ENCODE data around the gene CRYM.

The CRYM gene

DNA sequence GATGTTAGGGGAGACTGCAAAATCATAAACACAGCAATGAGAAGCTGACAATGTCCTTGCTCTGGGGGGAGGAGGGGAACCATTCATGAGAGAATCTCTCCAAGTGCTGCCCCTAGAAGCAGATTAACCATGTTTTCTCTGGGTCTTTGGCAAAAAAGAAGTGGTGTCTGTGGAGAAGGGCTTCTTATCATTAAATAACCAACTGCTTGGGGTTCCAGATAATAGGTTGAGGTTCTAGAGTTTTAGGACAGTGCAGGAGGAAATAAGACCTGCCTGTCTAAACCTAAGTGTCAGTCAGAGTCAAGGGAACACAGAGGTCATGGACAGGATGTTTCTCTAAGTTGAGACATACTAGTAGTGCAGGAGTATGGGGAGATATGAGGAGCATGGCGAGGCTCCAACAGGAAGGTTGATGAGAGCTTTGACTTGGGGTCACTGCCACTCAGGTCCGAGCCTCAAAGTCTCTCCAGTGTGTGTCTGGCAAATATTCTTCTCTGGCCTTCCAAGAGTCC is 49.7 kb downstream of the CRYM start:
- H3K27me3 ChIP-seq (ENCODE audit: control insufficient read depth in 2 of 2, insufficient read depth in 2 of 2, low read length in 2 of 2): no peaks in the 10 kb centered on the region
- H3K9me3 ChIP-seq (ENCODE audit: control insufficient read depth in 2 of 2, low read length in 2 of 2): no peaks in the 10 kb centered on the region
- no peak overlapping the region for H3K4me3 ChIP-seq (ENCODE audit: low read length in 2 of 2)
- H3K9ac ChIP-seq (ENCODE audit: low read depth in 1 of 2, low read length in 2 of 2): no peak overlapping the region
- peaks cover 7 to 11% of the 10 kb centered on the region in 2 donors for H3K4me1 ChIP-seq (ENCODE audit: control insufficient read depth in 2 of 2, insufficient read depth in 2 of 2, low read length in 2 of 2)
- H3K27ac ChIP-seq (ENCODE audit: low read depth in 2 of 2, low read length in 2 of 2): no peak overlapping the region
- H3K36me3 ChIP-seq (ENCODE audit: control insufficient read depth in 2 of 2, insufficient read depth in 2 of 2, low read length in 2 of 2): no peaks in the 10 kb centered on the region

DNA sequence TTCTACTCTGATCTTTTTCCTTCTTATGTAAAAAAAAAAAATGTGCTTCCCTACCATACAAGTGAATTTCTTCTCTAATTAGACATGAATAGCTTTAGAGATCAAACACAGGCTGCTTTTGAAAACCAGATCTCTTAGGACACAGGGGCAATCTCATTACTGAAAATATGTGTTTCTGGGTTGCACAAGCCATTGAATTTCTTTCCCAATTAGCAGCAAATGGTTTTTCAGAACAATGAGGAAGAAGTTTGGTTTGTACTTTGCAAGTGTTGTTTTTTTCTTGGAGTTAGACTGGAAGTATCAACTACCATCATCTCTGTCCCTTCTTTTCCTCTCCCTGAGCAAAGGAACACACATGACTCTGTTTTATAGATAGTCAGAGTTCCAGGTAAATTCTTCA is 50.2 kb downstream of the CRYM start:
- Histone ChIP-seq H3K9me3 (ENCODE audit: control insufficient read depth in 2 of 2, low read length in 2 of 2) (no peaks in the 10 kb centered on the region), H3K9ac (ENCODE audit: low read depth in 1 of 2, low read length in 2 of 2) (no peak overlapping the region), H3K36me3 (ENCODE audit: control insufficient read depth in 2 of 2, insufficient read depth in 2 of 2, low read length in 2 of 2) (no peaks in the 10 kb centered on the region), H3K4me1 (ENCODE audit: control insufficient read depth in 2 of 2, insufficient read depth in 2 of 2, low read length in 2 of 2) (peaks cover 7 to 13% of the 10 kb centered on the region in 2 donors), H3K4me3 (ENCODE audit: low read length in 2 of 2) (no peak overlapping the region), H3K27me3 (ENCODE audit: control insufficient read depth in 2 of 2, insufficient read depth in 2 of 2, low read length in 2 of 2) (no peaks in the 10 kb centered on the region), H3K27ac (ENCODE audit: low read depth in 2 of 2, low read length in 2 of 2) (no peak overlapping the region)

DNA sequence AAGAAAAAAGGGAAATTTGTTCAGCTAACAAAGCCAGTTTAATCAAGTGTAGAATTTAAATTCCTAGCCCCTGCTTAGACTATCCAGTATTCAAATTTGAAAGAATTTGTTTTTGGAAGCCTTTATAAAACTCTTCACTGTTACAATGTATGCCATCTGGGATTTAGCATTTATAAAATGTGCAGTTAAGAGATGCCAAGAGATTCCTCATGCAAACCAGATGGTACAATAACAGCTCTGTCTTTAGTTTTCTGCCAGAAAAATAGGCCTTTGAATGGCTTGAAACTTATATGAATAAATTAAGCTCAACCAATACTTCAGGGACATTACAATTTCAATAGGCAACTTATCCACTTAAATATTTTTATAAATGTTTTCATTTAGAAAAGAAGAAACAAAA is 51.3 kb downstream of the CRYM start:
- no peak overlapping the region for H3K9ac ChIP-seq (ENCODE audit: low read depth in 1 of 2, low read length in 2 of 2)
- no peaks in the 10 kb centered on the region for H3K9me3 ChIP-seq (ENCODE audit: control insufficient read depth in 2 of 2, low read length in 2 of 2)
- no peak overlapping the region for H3K4me3 ChIP-seq (ENCODE audit: low read length in 2 of 2)
- no peaks in the 10 kb centered on the region for H3K27me3 ChIP-seq (ENCODE audit: control insufficient read depth in 2 of 2, insufficient read depth in 2 of 2, low read length in 2 of 2)
- H3K27ac ChIP-seq (ENCODE audit: low read depth in 2 of 2, low read length in 2 of 2): no peak overlapping the region
- H3K4me1 ChIP-seq (ENCODE audit: control insufficient read depth in 2 of 2, insufficient read depth in 2 of 2, low read length in 2 of 2): peaks cover 7 to 11% of the 10 kb centered on the region in 2 donors
- H3K36me3 ChIP-seq (ENCODE audit: control insufficient read depth in 2 of 2, insufficient read depth in 2 of 2, low read length in 2 of 2): no peaks in the 10 kb centered on the region

DNA sequence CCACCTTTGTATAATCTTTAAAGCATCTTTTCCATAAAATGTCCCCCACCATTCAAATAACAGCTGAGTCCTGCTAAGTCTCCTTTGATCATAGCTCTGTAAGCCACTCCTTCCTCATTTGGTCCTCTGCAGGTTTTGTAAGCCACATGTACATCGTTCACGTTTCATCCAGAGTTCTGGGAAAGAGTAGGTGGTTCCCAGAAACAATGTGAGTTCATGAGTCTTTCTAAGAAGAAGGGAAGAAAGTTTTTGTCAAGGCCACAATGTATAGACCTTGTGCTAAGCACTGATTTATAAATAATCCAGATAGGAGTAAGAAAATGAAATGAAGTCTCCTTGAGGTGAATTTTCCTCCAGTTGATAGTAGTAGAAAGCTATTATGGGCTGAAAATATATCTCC is 53.3 kb downstream of the CRYM start:
- Histone ChIP-seq H3K27ac (ENCODE audit: low read depth in 2 of 2, low read length in 2 of 2) (no peak overlapping the region), H3K27me3 (ENCODE audit: control insufficient read depth in 2 of 2, insufficient read depth in 2 of 2, low read length in 2 of 2) (no peaks in the 10 kb centered on the region)

DNA sequence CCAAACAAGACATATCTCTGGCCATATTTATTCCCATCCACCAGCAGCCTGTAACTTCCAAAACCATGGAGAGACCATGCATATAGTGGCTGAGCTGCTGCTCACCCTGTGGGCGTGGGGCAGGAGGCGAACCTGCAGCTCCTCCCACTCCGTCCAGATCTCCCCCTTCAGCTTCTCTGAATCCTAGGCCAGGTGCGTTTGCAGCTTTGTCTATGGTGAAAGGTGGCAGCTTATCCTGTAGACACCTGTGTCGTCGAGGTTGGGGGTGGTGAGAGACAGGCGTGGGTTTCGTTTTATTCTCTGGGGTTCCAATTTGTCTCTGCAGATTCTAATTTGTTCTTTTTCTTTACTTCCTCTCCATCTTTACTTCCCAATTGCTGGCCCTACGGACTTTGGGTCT is 54.3 kb downstream of the CRYM start:
- no peaks in the 10 kb centered on the region for H3K27me3 ChIP-seq (ENCODE audit: control insufficient read depth in 2 of 2, insufficient read depth in 2 of 2, low read length in 2 of 2)
- H3K36me3 ChIP-seq (ENCODE audit: control insufficient read depth in 2 of 2, insufficient read depth in 2 of 2, low read length in 2 of 2): no peaks in the 10 kb centered on the region
- peak overlapping the region in 1 of 2 donors; percentile 7 for H3K9ac ChIP-seq (ENCODE audit: low read depth in 1 of 2, low read length in 2 of 2)
- H3K9me3 ChIP-seq (ENCODE audit: control insufficient read depth in 2 of 2, low read length in 2 of 2): no peaks in the 10 kb centered on the region
- peaks cover 9 to 15% of the 10 kb centered on the region in 2 donors for H3K4me1 ChIP-seq (ENCODE audit: control insufficient read depth in 2 of 2, insufficient read depth in 2 of 2, low read length in 2 of 2)
- H3K4me3 ChIP-seq (ENCODE audit: low read length in 2 of 2): no peak overlapping the region
- no peak overlapping the region for H3K27ac ChIP-seq (ENCODE audit: low read depth in 2 of 2, low read length in 2 of 2)

More for the DNA sequence above, 53.3 kb downstream of the CRYM start:
- Histone ChIP-seq H3K9ac (ENCODE audit: low read depth in 1 of 2, low read length in 2 of 2) (no peak overlapping the region), H3K4me1 (ENCODE audit: control insufficient read depth in 2 of 2, insufficient read depth in 2 of 2, low read length in 2 of 2) (peaks cover 9 to 15% of the 10 kb centered on the region in 2 donors), H3K4me3 (ENCODE audit: low read length in 2 of 2) (no peak overlapping the region), H3K9me3 (ENCODE audit: control insufficient read depth in 2 of 2, low read length in 2 of 2) (no peaks in the 10 kb centered on the region), H3K36me3 (ENCODE audit: control insufficient read depth in 2 of 2, insufficient read depth in 2 of 2, low read length in 2 of 2) (no peaks in the 10 kb centered on the region)

DNA sequence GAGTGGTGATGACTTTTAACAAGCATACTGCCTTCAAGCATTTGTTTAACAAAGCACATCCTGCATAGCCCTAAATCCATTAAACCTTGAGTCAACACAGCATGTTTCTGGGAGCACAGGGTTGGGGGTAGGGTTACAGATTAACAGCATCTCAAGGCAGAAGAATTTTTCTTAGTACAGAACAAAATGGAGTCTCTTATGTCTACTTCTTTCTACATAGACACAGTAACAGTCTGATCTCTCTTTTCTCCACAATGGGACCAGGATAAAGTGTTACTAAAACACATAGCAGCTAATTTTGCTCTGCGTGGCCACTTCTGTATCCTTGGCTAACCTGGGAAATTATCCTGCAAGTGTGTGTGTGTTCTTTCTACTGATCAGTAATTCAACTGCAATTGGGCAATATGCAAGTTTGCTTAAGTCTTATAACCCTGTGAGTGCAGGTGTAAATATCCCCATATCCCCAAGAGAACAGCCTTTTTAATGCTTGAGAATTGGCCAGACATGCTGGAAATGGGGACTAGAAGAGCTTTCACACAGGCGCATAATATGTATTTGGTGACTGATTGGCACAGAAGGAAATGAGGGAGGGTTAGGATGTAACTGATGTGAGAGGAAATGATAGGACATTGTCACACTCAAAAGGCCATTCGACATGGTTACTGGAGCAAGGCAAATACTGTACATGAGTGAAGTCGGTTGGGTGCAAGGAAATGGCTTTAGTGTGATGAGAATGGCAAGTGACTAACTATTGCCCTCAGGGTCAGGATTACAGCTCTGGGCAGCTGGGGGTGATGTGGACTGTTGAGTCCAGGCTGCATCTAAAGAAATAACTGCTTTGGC is 55.4 kb downstream of the CRYM start:
- Histone ChIP-seq H3K27me3 (ENCODE audit: control insufficient read depth in 2 of 2, insufficient read depth in 2 of 2, low read length in 2 of 2) (no peaks in the 10 kb centered on the region), H3K27ac (ENCODE audit: low read depth in 2 of 2, low read length in 2 of 2) (peak overlapping the region; percentile 73 to 75), H3K9ac (ENCODE audit: low read depth in 1 of 2, low read length in 2 of 2) (no peak overlapping the region)

DNA sequence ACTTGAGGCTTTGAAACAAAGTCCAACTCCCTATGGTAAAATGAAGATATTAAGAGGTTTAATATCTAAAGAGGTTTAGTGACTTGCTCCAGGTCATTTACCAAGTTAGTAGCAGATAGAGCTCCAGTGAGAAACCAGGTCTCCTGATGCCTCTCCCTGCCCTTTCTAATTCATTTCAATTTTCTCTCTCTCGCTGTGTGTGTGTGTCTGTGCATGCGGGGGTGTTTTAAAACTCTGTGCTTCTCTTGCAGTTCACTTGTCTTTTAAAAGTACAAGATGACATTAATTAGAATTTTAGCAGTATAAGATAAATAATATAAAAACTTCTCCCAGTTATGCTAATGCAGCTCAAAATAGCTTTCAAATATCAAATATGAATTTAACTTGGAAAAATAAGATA is 58.5 kb downstream of the CRYM start:
- no peak overlapping the region for H3K9ac ChIP-seq (ENCODE audit: low read depth in 1 of 2, low read length in 2 of 2)
- no peak overlapping the region for H3K27ac ChIP-seq (ENCODE audit: low read depth in 2 of 2, low read length in 2 of 2)
- H3K27me3 ChIP-seq (ENCODE audit: control insufficient read depth in 2 of 2, insufficient read depth in 2 of 2, low read length in 2 of 2): no peaks in the 10 kb centered on the region
- H3K4me1 ChIP-seq (ENCODE audit: control insufficient read depth in 2 of 2, insufficient read depth in 2 of 2, low read length in 2 of 2): peaks cover 9 to 15% of the 10 kb centered on the region in 2 donors
- H3K9me3 ChIP-seq (ENCODE audit: control insufficient read depth in 2 of 2, low read length in 2 of 2): no peaks in the 10 kb centered on the region
- H3K36me3 ChIP-seq (ENCODE audit: control insufficient read depth in 2 of 2, insufficient read depth in 2 of 2, low read length in 2 of 2): no peaks in the 10 kb centered on the region
- no peak overlapping the region for H3K4me3 ChIP-seq (ENCODE audit: low read length in 2 of 2)

More for the DNA sequence above, 55.4 kb downstream of the CRYM start:
- H3K9me3 ChIP-seq (ENCODE audit: control insufficient read depth in 2 of 2, low read length in 2 of 2): no peaks in the 10 kb centered on the region
- H3K36me3 ChIP-seq (ENCODE audit: control insufficient read depth in 2 of 2, insufficient read depth in 2 of 2, low read length in 2 of 2): no peaks in the 10 kb centered on the region
- H3K4me3 ChIP-seq (ENCODE audit: low read length in 2 of 2): peak overlapping the region in 1 of 2 donors; percentile 28
- peaks cover 9 to 15% of the 10 kb centered on the region in 2 donors for H3K4me1 ChIP-seq (ENCODE audit: control insufficient read depth in 2 of 2, insufficient read depth in 2 of 2, low read length in 2 of 2)

DNA sequence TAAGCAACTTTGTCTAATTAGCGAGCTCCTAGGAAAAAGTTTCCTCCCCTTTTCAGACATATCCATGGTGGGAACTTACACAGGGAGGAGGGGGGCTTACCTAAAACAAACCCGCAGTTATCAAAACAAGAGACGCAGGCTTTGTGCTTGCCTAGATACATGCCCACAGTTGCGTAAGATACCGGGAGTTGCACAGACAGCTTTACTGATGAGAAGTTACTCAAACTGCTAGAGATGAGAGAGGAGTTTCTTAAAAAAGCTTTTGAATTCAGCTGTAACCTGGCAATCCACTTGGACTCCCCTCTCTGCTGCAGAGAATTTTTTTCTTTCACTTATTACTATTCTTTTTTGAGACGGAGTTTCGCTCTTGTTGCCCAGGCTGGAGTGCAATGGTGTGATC is 59.9 kb downstream of the CRYM start:
- Histone ChIP-seq H3K9me3 (ENCODE audit: control insufficient read depth in 2 of 2, low read length in 2 of 2) (no peaks in the 10 kb centered on the region), H3K9ac (ENCODE audit: low read depth in 1 of 2, low read length in 2 of 2) (no peak overlapping the region), H3K27me3 (ENCODE audit: control insufficient read depth in 2 of 2, insufficient read depth in 2 of 2, low read length in 2 of 2) (no peaks in the 10 kb centered on the region), H3K4me3 (ENCODE audit: low read length in 2 of 2) (no peak overlapping the region), H3K36me3 (ENCODE audit: control insufficient read depth in 2 of 2, insufficient read depth in 2 of 2, low read length in 2 of 2) (no peaks in the 10 kb centered on the region), H3K27ac (ENCODE audit: low read depth in 2 of 2, low read length in 2 of 2) (no peak overlapping the region), H3K4me1 (ENCODE audit: control insufficient read depth in 2 of 2, insufficient read depth in 2 of 2, low read length in 2 of 2) (peaks cover 2 to 10% of the 10 kb centered on the region in 2 donors)

DNA sequence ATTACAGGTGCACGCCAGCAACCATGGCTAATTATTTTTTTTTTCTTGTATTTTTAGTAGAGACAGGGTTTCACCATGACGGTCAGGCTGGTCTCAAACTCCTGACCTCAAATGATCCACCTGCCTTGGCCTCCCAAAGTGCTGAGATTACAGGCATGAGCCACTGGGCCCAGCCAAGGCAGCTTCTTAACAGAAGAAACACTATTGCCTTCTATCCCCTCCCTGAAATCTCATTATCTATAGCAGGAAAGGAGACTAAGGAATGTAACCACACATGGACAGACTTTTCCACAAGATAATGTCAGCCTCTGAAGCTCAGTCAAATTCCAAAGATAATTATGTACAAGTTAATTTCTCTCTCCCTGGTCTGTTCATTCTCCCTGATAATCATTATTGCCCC is 61.0 kb downstream of the CRYM start:
- Histone ChIP-seq H3K4me1 (ENCODE audit: control insufficient read depth in 2 of 2, insufficient read depth in 2 of 2, low read length in 2 of 2) (peaks cover 2 to 4% of the 10 kb centered on the region in 2 donors), H3K27me3 (ENCODE audit: control insufficient read depth in 2 of 2, insufficient read depth in 2 of 2, low read length in 2 of 2) (no peaks in the 10 kb centered on the region), H3K27ac (ENCODE audit: low read depth in 2 of 2, low read length in 2 of 2) (no peak overlapping the region), H3K4me3 (ENCODE audit: low read length in 2 of 2) (no peak overlapping the region), H3K9ac (ENCODE audit: low read depth in 1 of 2, low read length in 2 of 2) (no peak overlapping the region), H3K36me3 (ENCODE audit: control insufficient read depth in 2 of 2, insufficient read depth in 2 of 2, low read length in 2 of 2) (no peaks in the 10 kb centered on the region), H3K9me3 (ENCODE audit: control insufficient read depth in 2 of 2, low read length in 2 of 2) (no peaks in the 10 kb centered on the region)

DNA sequence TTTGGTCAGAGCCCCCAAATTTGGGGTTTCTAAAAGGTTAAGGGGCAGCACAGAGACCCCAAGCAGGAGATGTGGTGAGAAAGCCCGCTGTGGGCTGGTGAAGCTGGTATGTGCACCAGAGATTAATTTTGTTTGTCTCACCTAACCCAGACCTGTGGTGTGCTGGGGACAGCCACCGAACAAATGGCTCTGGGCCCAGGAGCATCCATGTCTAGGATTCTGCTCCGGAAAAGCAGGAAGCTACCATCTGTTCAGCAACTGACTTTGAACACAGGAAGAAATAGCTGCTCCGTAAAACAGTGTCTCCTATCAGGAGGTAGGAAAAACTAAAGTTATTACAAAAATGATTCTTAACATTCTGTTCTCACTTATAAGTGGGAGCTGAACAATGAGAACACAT is 64.0 kb downstream of the CRYM start:
- Histone ChIP-seq H3K27me3 (ENCODE audit: control insufficient read depth in 2 of 2, insufficient read depth in 2 of 2, low read length in 2 of 2) (peaks cover 0 to 4% of the 10 kb centered on the region in 2 donors), H3K4me1 (ENCODE audit: control insufficient read depth in 2 of 2, insufficient read depth in 2 of 2, low read length in 2 of 2) (no peaks in the 10 kb centered on the region), H3K36me3 (ENCODE audit: control insufficient read depth in 2 of 2, insufficient read depth in 2 of 2, low read length in 2 of 2) (no peaks in the 10 kb centered on the region), H3K9me3 (ENCODE audit: control insufficient read depth in 2 of 2, low read length in 2 of 2) (no peaks in the 10 kb centered on the region), H3K27ac (ENCODE audit: low read depth in 2 of 2, low read length in 2 of 2) (no peak overlapping the region), H3K4me3 (ENCODE audit: low read length in 2 of 2) (no peak overlapping the region), H3K9ac (ENCODE audit: low read depth in 1 of 2, low read length in 2 of 2) (no peak overlapping the region)

Measured in mucosa of rectum (tissue), 2 donors.